ENCODE measurements around the gene MAPK6.
"Not testable (repeated sequence)": the region's sequence is repeated elsewhere in the genome, so short reads cannot be mapped to it uniquely, and the experiment has no call there.

Gene MAPK6

GRCh38 chr15:52042051-52042851 lies 23.2 kb downstream of the MAPK6 start:
- DNase-seq (ENCODE audit: low read depth in 1 of 2, low spot score in 1 of 2) = no peak

GRCh38 chr15:52045795-52046298 lies 26.8 kb downstream of the MAPK6 start:
- not testable (repeated sequence) for DNase-seq (ENCODE audit: low read depth in 1 of 2, low spot score in 1 of 2)

- DNase-seq (ENCODE audit: low read depth in 1 of 2, low spot score in 1 of 2) = not testable (repeated sequence)
Observed at GRCh38 chr15:52046552-52046951, 27.5 kb downstream of the MAPK6 start.

- DNase-seq (ENCODE audit: low read depth in 1 of 2, low spot score in 1 of 2) = no peak
Observed at GRCh38 chr15:52050416-52050815, 31.4 kb downstream of the MAPK6 start.

- no peak for DNase-seq (ENCODE audit: low read depth in 1 of 2, low spot score in 1 of 2)
Observed at GRCh38 chr15:52052066-52052935, 33.3 kb downstream of the MAPK6 start.

- no peak for DNase-seq (ENCODE audit: low read depth in 1 of 2, low spot score in 1 of 2)
Observed at GRCh38 chr15:52054381-52054780, 35.4 kb downstream of the MAPK6 start.

GRCh38 chr15:52054858-52055257 lies 35.8 kb downstream of the MAPK6 start:
- DNase-seq (ENCODE audit: low read depth in 1 of 2, low spot score in 1 of 2) = not testable (repeated sequence)

- DNase-seq (ENCODE audit: low read depth in 1 of 2, low spot score in 1 of 2) = no peak
Observed at GRCh38 chr15:52056001-52056400, 37.0 kb downstream of the MAPK6 start.

- DNase-seq (ENCODE audit: low read depth in 1 of 2, low spot score in 1 of 2) = no peak
Observed at GRCh38 chr15:52056496-52056895, 37.5 kb downstream of the MAPK6 start.

GRCh38 chr15:52057996-52058395 lies 39.0 kb downstream of the MAPK6 start:
- DNase-seq (ENCODE audit: low read depth in 1 of 2, low spot score in 1 of 2) = no peak

- DNase-seq (ENCODE audit: low read depth in 1 of 2, low spot score in 1 of 2) = no peak
Observed at GRCh38 chr15:52060501-52060900, 41.5 kb downstream of the MAPK6 start.

- DNase-seq (ENCODE audit: low read depth in 1 of 2, low spot score in 1 of 2) = no peak
Observed at GRCh38 chr15:52066842-52067544, 48.0 kb downstream of the MAPK6 start.

GRCh38 chr15:52067545-52067926 lies 48.5 kb downstream of the MAPK6 start:
- no peak for DNase-seq (ENCODE audit: low read depth in 1 of 2, low spot score in 1 of 2)

GRCh38 chr15:52068004-52068615 lies 49.1 kb downstream of the MAPK6 start:
- no peak for DNase-seq (ENCODE audit: low read depth in 1 of 2, low spot score in 1 of 2)

- DNase-seq (ENCODE audit: low read depth in 1 of 2, low spot score in 1 of 2) = no peak
Observed at GRCh38 chr15:52069559-52069958, 50.5 kb downstream of the MAPK6 start.

- no peak for DNase-seq (ENCODE audit: low read depth in 1 of 2, low spot score in 1 of 2)
Observed at GRCh38 chr15:52071570-52071969, 52.6 kb downstream of the MAPK6 start.

GRCh38 chr15:52076889-52077781 lies 58.1 kb downstream of the MAPK6 start:
- DNase-seq (ENCODE audit: low read depth in 1 of 2, low spot score in 1 of 2) = no peak

- DNase-seq (ENCODE audit: low read depth in 1 of 2, low spot score in 1 of 2) = no peak
Observed at GRCh38 chr15:52078197-52078875, 59.3 kb downstream of the MAPK6 start.
